ENCODE measurements around the gene WDHD1. TPM values are rescaled to one million over a fixed set of nuclear protein-coding genes. Genes with fewer than 3 reads are reported as not detected.
"Not testable (repeated sequence)": the region's sequence is repeated elsewhere in the genome, so short reads cannot be mapped to it uniquely, and the experiment has no call there.

Gene WDHD1
- total RNA-seq, 5 donors from 2014 or later (not counting 1 experiment from before 2014, with no cell fraction given) = 2.5 to 6.1 (median 4.9) TPM

DNA sequence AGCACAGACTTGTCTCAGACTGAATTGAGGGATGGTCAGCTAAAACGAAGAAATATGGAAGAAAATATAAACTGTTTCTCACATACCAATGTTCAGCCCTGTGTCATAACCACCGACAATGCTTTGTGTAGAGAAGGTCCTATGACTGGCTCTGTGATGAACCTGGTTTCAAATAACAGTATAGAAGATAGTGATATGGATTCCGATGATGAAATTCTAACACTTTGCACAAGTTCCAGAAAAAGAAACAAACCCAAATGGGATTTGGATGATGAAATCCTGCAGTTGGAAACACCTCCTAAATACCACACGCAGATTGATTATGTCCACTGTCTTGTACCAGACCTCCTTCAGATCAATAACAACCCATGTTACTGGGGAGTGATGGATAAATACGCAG is 16.6 kb upstream of the WDHD1 start:
- no peaks in the 10 kb centered on the region for H3K4me1 ChIP-seq (ENCODE audit: control insufficient read depth in 1 of 2, extremely low read depth in 1 of 2, insufficient read depth in 2 of 2, low read length in 2 of 2)
- no peak overlapping the region for H3K4me3 Mint-ChIP-seq
- no peaks in the 10 kb centered on the region for H3K9me3 ChIP-seq
- H3K27me3 Mint-ChIP-seq = no peaks in the 10 kb centered on the region
- no peak overlapping the region for H3K27ac Mint-ChIP-seq
- no peaks in the 10 kb centered on the region for H3K27me3 ChIP-seq (replicated peaks in 1 of 2; ENCODE audit: control insufficient read depth in 2 of 2, extremely low read depth in 1 of 2, insufficient read depth in 2 of 2, low read length in 1 of 2)
- H3K36me3 Mint-ChIP-seq = peaks cover 22% of the 10 kb centered on the region
- DNase-seq (no peak), ATAC-seq (replicated peaks in 1 of 4) (no peak)
- H3K4me3 ChIP-seq (ENCODE audit: control insufficient read depth in 1 of 2, extremely low read depth in 1 of 2, low read length in 1 of 2) = no peak overlapping the region
- ChIA-PET CTCF (no interaction called here), POLR2A (no interaction called here)
- peaks cover 0 to 5% (median 4%) of the 10 kb centered on the region in 3 donors for H3K4me1 Mint-ChIP-seq
- H3K9me3 Mint-ChIP-seq = no peaks in the 10 kb centered on the region
- WGBS (ENCODE audit: insufficient coverage) = no CpG with 5 or more reads among the region's 5 CpGs
- no peak overlapping the region for H3K27ac ChIP-seq (ENCODE audit: low read length)
- H3K36me3 ChIP-seq (ENCODE audit: control insufficient read depth in 2 of 2, extremely low read depth in 1 of 2, insufficient read depth in 1 of 2, low read length in 1 of 2) = peaks cover 2 to 19% of the 10 kb centered on the region in 2 donors

DNA sequence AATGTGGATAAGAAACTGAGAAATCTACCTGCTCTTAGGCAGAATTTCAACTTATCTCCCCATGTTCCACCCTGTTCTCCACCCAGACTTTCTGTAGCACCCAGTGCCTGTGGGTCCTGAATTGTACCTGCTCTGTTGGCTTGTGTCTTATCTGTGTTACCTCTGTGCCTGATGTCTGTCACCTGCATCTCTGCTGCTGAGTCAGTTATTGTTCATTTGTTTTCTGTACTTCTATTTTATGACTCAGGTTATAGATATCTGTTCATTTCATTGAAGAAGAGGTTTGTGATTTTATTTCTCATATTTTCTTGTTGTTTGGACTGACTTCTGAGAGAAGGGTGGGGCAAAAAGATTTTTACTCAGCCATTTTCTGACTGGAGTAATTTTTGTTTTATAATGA is 11.8 kb upstream of the WDHD1 start:
- no peak overlapping the region for H3K27ac ChIP-seq (ENCODE audit: low read length)
- Mint-ChIP-seq H3K27ac (peak overlapping the region; percentile 4 to 12), H3K4me3 (no peak overlapping the region), H3K4me1 (peaks cover 4 to 6% (median 5%) of the 10 kb centered on the region in 3 donors), H3K9me3 (no peaks in the 10 kb centered on the region), H3K27me3 (no peaks in the 10 kb centered on the region), H3K36me3 (peaks cover 40% of the 10 kb centered on the region)
- H3K9me3 ChIP-seq = no peaks in the 10 kb centered on the region
- DNase-seq (no peak), ATAC-seq (replicated peaks in 1 of 4) (no peak)
- POLR2A ChIA-PET = interaction anchor here in 1 of 2 donors (0.9 kb wide), 1 partner anchor 8 kb away, joined by 3 read pairs; no protein-coding TSS in a partner anchor
- peaks cover 19 to 33% of the 10 kb centered on the region in 2 donors for H3K36me3 ChIP-seq (ENCODE audit: control insufficient read depth in 2 of 2, extremely low read depth in 1 of 2, insufficient read depth in 1 of 2, low read length in 1 of 2)
- H3K4me1 ChIP-seq (ENCODE audit: control insufficient read depth in 1 of 2, extremely low read depth in 1 of 2, insufficient read depth in 2 of 2, low read length in 2 of 2) = no peaks in the 10 kb centered on the region
- H3K27me3 ChIP-seq (replicated peaks in 1 of 2; ENCODE audit: control insufficient read depth in 2 of 2, extremely low read depth in 1 of 2, insufficient read depth in 2 of 2, low read length in 1 of 2) = no peaks in the 10 kb centered on the region
- H3K4me3 ChIP-seq (ENCODE audit: control insufficient read depth in 1 of 2, extremely low read depth in 1 of 2, low read length in 1 of 2) = no peak overlapping the region
- CTCF ChIA-PET = no interaction called here

- POLR2A ChIA-PET = interaction anchor here in 1 of 2 donors (0.9 to 1.0 kb wide), 2 partner anchors 9 to 10 kb away, joined by 3 read pairs; no protein-coding TSS in a partner anchor
- ATAC-seq (replicated peaks in 1 of 4); H3K27ac Mint-ChIP-seq; H3K27ac ChIP-seq (ENCODE audit: low read length); H3K4me3 Mint-ChIP-seq; H3K4me1 ChIP-seq (ENCODE audit: control insufficient read depth in 1 of 2, extremely low read depth in 1 of 2, insufficient read depth in 2 of 2, low read length in 2 of 2); H3K9me3 ChIP-seq; H3K27me3 ChIP-seq (replicated peaks in 1 of 2; ENCODE audit: control insufficient read depth in 2 of 2, extremely low read depth in 1 of 2, insufficient read depth in 2 of 2, low read length in 1 of 2); H3K27me3 Mint-ChIP-seq; H3K9me3 Mint-ChIP-seq; H3K4me3 ChIP-seq (ENCODE audit: control insufficient read depth in 1 of 2, extremely low read depth in 1 of 2, low read length in 1 of 2); CTCF ChIA-PET; H3K4me1 Mint-ChIP-seq; DNase-seq: not testable (repeated sequence)
- H3K36me3 ChIP-seq (ENCODE audit: control insufficient read depth in 2 of 2, extremely low read depth in 1 of 2, insufficient read depth in 1 of 2, low read length in 1 of 2) = peaks cover 19 to 26% of the 10 kb centered on the region in 2 donors
- peaks cover 33% of the 10 kb centered on the region for H3K36me3 Mint-ChIP-seq
Measured at GRCh38 chr14:55037995-55038394, 11.1 kb upstream of the WDHD1 start.

GRCh38 chr14:55031190-55031589 is 4.3 kb upstream of the WDHD1 start:
- Mint-ChIP-seq H3K4me3 (no peak overlapping the region), H3K36me3 (peaks cover 12% of the 10 kb centered on the region), H3K9me3 (no peaks in the 10 kb centered on the region), H3K27ac (no peak overlapping the region), H3K27me3 (no peaks in the 10 kb centered on the region), H3K4me1 (peaks cover 38 to 49% (median 46%) of the 10 kb centered on the region in 3 donors)
- H3K27me3 ChIP-seq (replicated peaks in 1 of 2; ENCODE audit: control insufficient read depth in 2 of 2, extremely low read depth in 1 of 2, insufficient read depth in 2 of 2, low read length in 1 of 2) = no peaks in the 10 kb centered on the region
- WGBS (ENCODE audit: insufficient coverage) = no CpG with 5 or more reads among the region's 2 CpGs
- CTCF ChIA-PET = interaction anchor here (0.5 to 1.9 kb wide), 3 partner anchors 15 to 34 kb away, joined by 3 to 14 read pairs (median 4); partner anchors contain the start of gene MAPK1IP1L (in 1 of the 2)
- ATAC-seq (replicated peaks in 1 of 4) (no peak), DNase-seq (no peak)
- H3K4me3 ChIP-seq (ENCODE audit: control insufficient read depth in 1 of 2, extremely low read depth in 1 of 2, low read length in 1 of 2) = no peak overlapping the region
- H3K9me3 ChIP-seq = no peaks in the 10 kb centered on the region
- peaks cover 8 to 10% of the 10 kb centered on the region in 2 donors for H3K36me3 ChIP-seq (ENCODE audit: control insufficient read depth in 2 of 2, extremely low read depth in 1 of 2, insufficient read depth in 1 of 2, low read length in 1 of 2)
- POLR2A ChIA-PET = interaction anchor here (0.6 to 1.7 kb wide), 5 partner anchors 15 to 76 kb away, joined by 3 to 16 read pairs (median 5); partner anchors contain the start of gene MAPK1IP1L (in 1 of the 2)
- H3K4me1 ChIP-seq (ENCODE audit: control insufficient read depth in 1 of 2, extremely low read depth in 1 of 2, insufficient read depth in 2 of 2, low read length in 2 of 2) = peaks cover 7 to 20% of the 10 kb centered on the region in 2 experiments
- no peak overlapping the region for H3K27ac ChIP-seq (ENCODE audit: low read length)

- Histone ChIP-seq H3K27me3 (replicated peaks in 1 of 2; ENCODE audit: control insufficient read depth in 2 of 2, extremely low read depth in 1 of 2, insufficient read depth in 2 of 2, low read length in 1 of 2) (no peaks in the 10 kb centered on the region), H3K9me3 (no peaks in the 10 kb centered on the region), H3K4me3 (ENCODE audit: control insufficient read depth in 1 of 2, extremely low read depth in 1 of 2, low read length in 1 of 2) (no peak overlapping the region), H3K36me3 (ENCODE audit: control insufficient read depth in 2 of 2, extremely low read depth in 1 of 2, insufficient read depth in 1 of 2, low read length in 1 of 2) (no peaks in the 10 kb centered on the region), H3K27ac (ENCODE audit: low read length) (no peak overlapping the region), H3K4me1 (ENCODE audit: control insufficient read depth in 1 of 2, extremely low read depth in 1 of 2, insufficient read depth in 2 of 2, low read length in 2 of 2) (peaks cover 9 to 26% of the 10 kb centered on the region in 2 experiments)
- WGBS (ENCODE audit: insufficient coverage) = no CpG with 5 or more reads among the region's 4 CpGs
- Mint-ChIP-seq H3K4me1 (peaks cover 49 to 58% (median 55%) of the 10 kb centered on the region in 3 donors), H3K27ac (no peak overlapping the region), H3K36me3 (peaks cover 3% of the 10 kb centered on the region), H3K27me3 (no peaks in the 10 kb centered on the region), H3K4me3 (peak overlapping the region; percentile 91 to 92 (median 91)), H3K9me3 (no peaks in the 10 kb centered on the region)
- ChIA-PET POLR2A (interaction anchor here in 1 of 2 donors (0.6 to 0.8 kb wide), 3 partner anchors 9 to 44 kb away, joined by 3 to 4 read pairs (median 3); partner anchors contain the start of gene MAPK1IP1L), CTCF (interaction anchor here in 1 of 2 donors (1.3 to 1.4 kb wide), 2 partner anchors 17 to 23 kb away, joined by 6 read pairs; partner anchors contain the start of gene MAPK1IP1L)
- ATAC-seq (replicated peaks in 1 of 4) (no peak), DNase-seq (no peak)
Measured at GRCh38 chr14:55028476-55028875, 1.6 kb upstream of the WDHD1 start.

GRCh38 chr14:55028066-55028465 is 1.2 kb upstream of the WDHD1 start:
- ATAC-seq (replicated peaks in 1 of 4) (no peak), DNase-seq (no peak)
- Histone ChIP-seq H3K27ac (ENCODE audit: low read length) (no peak overlapping the region), H3K27me3 (replicated peaks in 1 of 2; ENCODE audit: control insufficient read depth in 2 of 2, extremely low read depth in 1 of 2, insufficient read depth in 2 of 2, low read length in 1 of 2) (no peaks in the 10 kb centered on the region), H3K9me3 (no peaks in the 10 kb centered on the region), H3K4me1 (ENCODE audit: control insufficient read depth in 1 of 2, extremely low read depth in 1 of 2, insufficient read depth in 2 of 2, low read length in 2 of 2) (peaks cover 9 to 26% of the 10 kb centered on the region in 2 experiments), H3K36me3 (ENCODE audit: control insufficient read depth in 2 of 2, extremely low read depth in 1 of 2, insufficient read depth in 1 of 2, low read length in 1 of 2) (no peaks in the 10 kb centered on the region), H3K4me3 (ENCODE audit: control insufficient read depth in 1 of 2, extremely low read depth in 1 of 2, low read length in 1 of 2) (peak overlapping the region; percentile 83 to 98)
- 35% methylated on average over 2 of the region's 8 CpGs for WGBS (ENCODE audit: insufficient coverage)
- Mint-ChIP-seq H3K27ac (peak overlapping the region in 1 of 2 donors; percentile 83), H3K4me1 (peaks cover 49 to 58% (median 55%) of the 10 kb centered on the region in 3 donors), H3K9me3 (no peaks in the 10 kb centered on the region), H3K36me3 (peaks cover 3% of the 10 kb centered on the region), H3K4me3 (peak overlapping the region; percentile 91 to 92 (median 91)), H3K27me3 (no peaks in the 10 kb centered on the region)
- POLR2A ChIA-PET = interaction anchor here in 1 of 2 donors (0.6 to 2.4 kb wide), 4 partner anchors 9 to 44 kb away, joined by 3 to 17 read pairs (median 6); partner anchors contain the start of gene MAPK1IP1L
- CTCF ChIA-PET = interaction anchor here in 1 of 2 donors (1.3 to 1.4 kb wide), 2 partner anchors 18 to 23 kb away, joined by 6 read pairs; partner anchors contain the start of gene MAPK1IP1L
